ENCODE measurements around the gene VSIG2.

The VSIG2 gene

GRCh38 chr11:124758355-124759265 lies 6.6 kb upstream of the VSIG2 start:
- DNase-seq (ENCODE audit: low read depth) = peak; percentile 69
- TF ChIP-seq, protein P1, sequence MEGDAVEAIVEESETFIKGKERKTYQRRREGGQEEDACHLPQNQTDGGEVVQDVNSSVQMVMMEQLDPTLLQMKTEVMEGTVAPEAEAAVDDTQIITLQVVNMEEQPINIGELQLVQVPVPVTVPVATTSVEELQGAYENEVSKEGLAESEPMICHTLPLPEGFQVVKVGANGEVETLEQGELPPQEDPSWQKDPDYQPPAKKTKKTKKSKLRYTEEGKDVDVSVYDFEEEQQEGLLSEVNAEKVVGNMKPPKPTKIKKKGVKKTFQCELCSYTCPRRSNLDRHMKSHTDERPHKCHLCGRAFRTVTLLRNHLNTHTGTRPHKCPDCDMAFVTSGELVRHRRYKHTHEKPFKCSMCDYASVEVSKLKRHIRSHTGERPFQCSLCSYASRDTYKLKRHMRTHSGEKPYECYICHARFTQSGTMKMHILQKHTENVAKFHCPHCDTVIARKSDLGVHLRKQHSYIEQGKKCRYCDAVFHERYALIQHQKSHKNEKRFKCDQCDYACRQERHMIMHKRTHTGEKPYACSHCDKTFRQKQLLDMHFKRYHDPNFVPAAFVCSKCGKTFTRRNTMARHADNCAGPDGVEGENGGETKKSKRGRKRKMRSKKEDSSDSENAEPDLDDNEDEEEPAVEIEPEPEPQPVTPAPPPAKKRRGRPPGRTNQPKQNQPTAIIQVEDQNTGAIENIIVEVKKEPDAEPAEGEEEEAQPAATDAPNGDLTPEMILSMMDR (conservative IDR thresholded peaks at IDR 0.05; ENCODE audit: low read depth, low read length) = peak; percentile 72
- peak overlapping the region; percentile 36 for H3K4me3 ChIP-seq (ENCODE audit: low read depth, low read length)

DNA sequence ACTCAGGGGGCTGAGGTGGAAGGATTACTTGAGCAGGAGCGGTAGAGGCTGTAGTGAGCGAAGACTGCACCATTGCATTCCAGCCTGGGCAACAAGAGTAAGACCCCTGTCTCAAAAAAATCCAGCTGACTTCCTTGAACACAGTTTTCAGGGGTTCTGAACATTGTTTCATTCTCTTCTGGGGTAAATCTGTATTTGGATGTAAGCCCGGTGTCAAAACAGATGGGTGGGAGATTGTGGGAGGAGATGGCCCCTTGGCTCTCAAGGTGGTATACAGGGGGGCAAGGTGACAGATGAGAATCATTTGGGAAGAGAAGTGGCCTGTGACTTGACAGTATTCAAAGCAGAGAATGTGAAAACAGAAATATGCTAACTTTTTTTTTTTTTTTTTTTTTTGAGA lies 5.3 kb upstream of the VSIG2 start:
- TF ChIP-seq, protein P1 (conservative IDR thresholded peaks at IDR 0.05; ENCODE audit: low read depth, low read length) = no peak
- DNase-seq (ENCODE audit: low read depth) = no peak
- no peak overlapping the region for H3K4me3 ChIP-seq (ENCODE audit: low read depth, low read length)

DNA sequence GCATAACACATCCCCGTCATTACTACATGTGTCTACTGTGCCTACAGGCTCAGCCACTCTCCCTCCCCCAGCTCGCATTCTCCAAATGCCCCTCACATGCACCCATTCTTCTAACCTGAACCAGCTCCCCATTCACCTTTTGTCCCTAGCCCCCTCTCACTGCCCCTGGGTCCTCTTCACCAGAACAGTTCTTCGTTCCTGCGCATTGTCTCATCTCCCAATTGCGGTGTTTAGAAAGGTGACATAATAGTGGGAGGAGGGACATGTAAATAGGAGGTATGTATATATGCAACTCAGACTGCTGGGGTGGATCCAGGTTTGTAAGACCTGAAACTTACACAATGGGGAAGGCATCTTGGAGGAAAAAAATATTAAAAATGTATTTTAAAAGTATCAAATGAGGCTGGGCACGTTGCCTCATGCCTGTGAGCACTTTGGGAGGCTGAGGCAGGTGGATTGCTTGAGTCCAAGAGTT lies 4.7 kb upstream of the VSIG2 start:
- H3K4me3 ChIP-seq (ENCODE audit: low read depth, low read length) = no peak overlapping the region
- no peak for DNase-seq (ENCODE audit: low read depth)
- TF ChIP-seq, protein P1 (conservative IDR thresholded peaks at IDR 0.05; ENCODE audit: low read depth, low read length) = no peak

DNA sequence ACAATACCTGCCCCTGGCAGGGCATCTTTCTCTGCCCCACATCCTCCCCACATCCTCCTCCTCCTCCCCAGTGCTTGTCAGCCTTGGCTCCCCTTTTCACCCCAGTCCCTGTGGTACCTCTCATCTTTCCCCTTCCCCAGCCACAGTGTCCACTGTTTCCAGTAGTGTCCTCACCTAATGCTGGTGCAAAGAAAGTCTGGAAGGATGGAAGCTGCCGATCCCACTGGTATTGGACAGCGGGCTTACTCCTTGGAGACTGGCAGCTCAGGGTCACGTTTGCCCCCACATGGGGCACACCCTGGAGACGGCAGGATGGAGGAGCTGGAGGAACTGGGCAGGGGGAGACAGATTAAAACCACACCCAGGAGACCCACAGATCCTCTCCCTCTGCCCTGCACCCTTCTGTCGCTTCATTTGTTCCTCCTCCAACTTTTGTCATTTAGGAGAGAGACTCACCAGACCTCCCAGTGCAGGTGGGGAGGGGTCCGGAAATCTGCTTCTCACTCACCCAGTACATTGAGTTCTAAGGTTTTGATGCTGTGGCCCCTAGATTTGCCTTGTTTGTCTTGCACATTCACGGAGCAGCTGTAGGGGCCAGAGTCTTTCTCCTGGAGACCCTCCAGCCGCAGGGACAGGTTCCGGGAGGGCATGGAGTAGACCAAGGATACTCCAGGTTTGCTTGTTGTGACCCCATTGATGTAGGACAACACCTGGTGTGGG lies 4.1 kb upstream of the VSIG2 start:
- no peak overlapping the region for H3K4me3 ChIP-seq (ENCODE audit: low read depth, low read length)

DNA sequence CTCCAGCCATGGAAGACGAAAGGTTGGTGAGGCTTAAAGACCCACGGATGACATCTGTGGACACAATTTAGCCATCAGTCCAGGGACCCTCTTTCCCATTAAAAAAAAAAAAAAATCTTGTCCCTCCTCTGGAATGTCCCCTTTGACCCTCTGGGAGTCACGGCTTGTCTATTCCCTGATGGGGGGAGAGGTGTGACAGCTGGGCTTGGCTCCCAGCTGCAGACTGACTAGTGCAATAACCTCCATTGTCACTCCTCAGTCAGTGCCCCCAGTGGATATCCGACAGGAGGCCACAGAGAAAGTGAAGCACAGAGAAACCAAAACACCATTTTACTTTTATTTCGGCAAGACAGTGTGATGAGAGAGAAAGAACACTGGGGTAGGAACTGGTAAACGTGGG lies 2.7 kb upstream of the VSIG2 start:
- TF ChIP-seq, protein P1 (conservative IDR thresholded peaks at IDR 0.05; ENCODE audit: low read depth, low read length) = no peak
- no peak for DNase-seq (ENCODE audit: low read depth)
- H3K4me3 ChIP-seq (ENCODE audit: low read depth, low read length) = no peak overlapping the region

More for the DNA sequence above, 4.1 kb upstream of the VSIG2 start:
- TF ChIP-seq, protein P1 (conservative IDR thresholded peaks at IDR 0.05; ENCODE audit: low read depth, low read length) = no peak
- no peak for DNase-seq (ENCODE audit: low read depth)

GRCh38 chr11:124754309-124754708 lies 2.3 kb upstream of the VSIG2 start:
- H3K4me3 ChIP-seq (ENCODE audit: low read depth, low read length) = no peak overlapping the region
- TF ChIP-seq, protein P1 (conservative IDR thresholded peaks at IDR 0.05; ENCODE audit: low read depth, low read length) = no peak
- no peak for DNase-seq (ENCODE audit: low read depth)
